GM21529 (cell line): ENCODE results near the gene TUBB2B.

Experiments used
- ATAC-seq: cut with Tn5 transposase; IDR thresholded peaks from one replicate; pipeline ENCODE4 v1.9.1; 2021; ENCODE audit not compliant: unreplicated experiment

Gene TUBB2B

DNA sequence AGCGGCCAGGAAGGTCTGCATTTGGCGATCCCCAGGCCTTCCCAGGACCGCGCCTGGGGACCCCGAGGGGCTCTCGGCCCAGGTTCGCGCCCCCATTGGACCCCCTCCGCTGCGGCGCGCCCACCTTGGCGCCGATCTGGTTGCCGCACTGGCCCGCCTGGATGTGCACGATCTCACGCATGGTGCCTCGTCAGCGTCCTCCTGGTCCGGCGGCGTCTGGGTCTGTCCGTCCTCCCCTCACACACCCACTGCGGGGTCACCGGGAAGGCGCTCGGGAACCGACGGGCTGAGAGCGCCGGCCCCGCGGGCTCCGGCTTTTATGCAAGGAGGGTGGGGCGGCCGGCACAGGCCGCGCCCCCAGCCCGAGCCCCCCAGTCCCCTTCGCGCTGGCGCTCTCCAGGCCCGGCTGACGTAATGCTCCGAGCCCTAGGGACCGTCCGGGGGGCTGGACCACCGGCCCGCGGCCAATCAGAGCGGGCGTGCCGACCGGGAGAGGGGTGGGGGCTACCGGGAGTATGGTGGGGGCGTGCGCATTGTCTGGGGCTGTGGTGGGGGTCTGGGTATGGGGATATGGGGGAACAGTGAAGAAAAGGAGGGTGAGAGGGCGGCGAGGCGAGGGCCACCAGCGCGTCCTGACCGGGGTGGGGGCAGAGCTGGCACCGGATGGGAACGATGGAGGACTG, at the start of gene TUBB2B:
TSS of gene TUBB2B (minus strand) at position 291 of the 683 bp plus-strand sequence. CDS start at position 181, 110 bp downstream.
- no peak for ATAC-seq

DNA sequence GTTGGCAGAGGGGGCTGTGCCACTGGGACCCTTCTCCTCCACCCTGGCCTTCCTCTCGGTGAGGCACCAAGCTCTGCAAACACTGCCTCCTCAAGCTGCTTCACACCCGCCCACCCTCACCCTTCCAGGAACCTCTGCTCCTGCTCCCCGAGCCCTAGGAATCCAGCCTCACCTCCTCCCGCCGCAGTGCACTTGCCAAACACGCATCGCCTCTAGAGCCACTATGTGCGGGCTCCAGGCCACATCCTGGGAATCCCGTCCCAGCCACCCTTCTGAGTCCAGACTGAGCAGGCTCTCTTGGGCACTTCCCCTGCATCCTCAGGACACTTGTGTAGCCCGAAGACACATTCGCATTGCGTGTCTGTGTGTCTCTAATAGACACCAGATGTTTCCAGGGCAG, 49.8 kb upstream of the TUBB2B start:
- ATAC-seq = no peak

DNA sequence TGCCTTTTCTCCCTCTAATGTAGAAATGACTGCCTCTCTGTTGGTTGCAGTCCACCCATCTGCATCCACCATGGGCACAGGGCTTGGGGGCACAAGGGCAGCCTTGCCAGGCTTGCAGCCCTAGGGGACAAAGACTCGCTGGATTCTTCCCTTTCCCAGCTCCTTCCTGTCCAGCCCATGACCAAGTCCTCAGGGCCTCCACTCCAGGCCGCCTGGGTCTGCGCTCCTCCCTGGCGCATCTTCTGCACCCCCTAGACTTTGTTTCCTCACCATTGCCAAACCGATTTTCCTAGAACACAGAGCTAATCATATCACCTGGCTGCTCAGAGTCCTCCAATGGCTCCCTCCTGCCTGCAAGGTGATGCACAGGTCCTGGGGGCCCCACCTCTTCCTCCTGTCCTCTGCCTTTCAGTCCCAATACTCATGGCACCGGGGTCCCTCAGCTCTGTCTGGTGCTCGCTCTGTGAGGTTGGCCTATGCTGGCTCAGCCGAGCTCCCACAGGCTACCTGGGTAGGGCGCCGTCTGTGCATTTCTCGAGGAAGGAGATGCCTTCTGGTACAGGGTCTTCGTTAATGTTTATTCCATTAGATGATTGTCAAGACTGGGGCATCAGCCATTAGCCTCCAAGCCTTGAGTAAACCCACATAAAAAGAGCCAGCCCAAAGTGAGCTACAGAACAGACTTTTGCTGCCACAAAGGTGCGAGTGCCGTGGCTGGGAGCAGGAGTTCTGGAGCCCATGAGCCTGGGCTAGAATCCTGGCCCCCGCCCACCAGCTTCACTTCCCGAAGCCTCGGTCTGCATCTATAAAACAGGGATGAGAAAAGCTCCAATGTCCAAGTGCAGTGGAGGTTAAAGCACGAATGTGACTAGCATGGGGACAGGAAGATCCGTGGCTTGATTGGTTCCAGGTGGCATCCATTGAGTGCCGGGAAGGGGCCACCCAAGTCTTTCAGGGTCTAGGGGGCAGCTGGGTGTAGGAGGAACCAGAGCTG, 49.0 kb upstream of the TUBB2B start:
- ATAC-seq = no peak

DNA sequence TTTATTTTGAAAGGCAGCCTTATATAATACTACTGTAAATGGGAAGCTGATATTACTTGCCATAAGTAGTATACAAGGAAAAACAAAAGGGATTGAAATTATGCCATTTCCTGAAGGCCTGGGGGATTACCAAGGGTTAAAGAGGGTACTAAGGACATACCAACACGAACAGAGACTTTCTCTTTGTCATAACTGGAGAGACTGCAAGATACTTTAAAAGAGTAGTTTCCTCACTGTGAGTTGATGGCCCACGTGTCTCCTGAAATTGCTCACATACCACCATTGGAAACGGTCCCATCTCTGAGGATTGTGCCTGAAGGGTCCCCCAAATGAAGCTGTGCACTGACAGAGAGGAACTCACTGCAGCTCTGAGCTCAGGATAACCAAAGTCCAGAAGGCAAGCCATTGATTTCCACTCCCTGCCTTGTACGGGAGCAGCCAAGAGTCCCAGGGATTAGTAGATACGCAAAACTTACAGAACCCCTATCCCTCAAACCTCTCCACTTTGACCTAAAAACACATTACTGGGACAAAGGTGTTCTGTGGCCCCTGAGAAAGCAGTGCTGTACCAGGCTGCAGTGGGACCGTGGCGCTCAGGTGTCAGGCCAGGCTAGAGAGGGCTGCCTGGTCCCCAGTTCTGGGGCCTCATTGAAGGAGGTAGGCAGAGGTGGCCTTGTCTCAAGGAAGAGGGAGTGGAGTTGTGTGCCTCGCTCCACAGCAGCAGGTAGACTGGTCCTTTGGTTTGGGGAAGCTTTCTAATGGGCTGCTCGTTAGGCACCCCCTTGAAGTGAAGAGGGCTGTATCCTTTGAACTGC, 46.5 kb upstream of the TUBB2B start:
- no peak for ATAC-seq

DNA sequence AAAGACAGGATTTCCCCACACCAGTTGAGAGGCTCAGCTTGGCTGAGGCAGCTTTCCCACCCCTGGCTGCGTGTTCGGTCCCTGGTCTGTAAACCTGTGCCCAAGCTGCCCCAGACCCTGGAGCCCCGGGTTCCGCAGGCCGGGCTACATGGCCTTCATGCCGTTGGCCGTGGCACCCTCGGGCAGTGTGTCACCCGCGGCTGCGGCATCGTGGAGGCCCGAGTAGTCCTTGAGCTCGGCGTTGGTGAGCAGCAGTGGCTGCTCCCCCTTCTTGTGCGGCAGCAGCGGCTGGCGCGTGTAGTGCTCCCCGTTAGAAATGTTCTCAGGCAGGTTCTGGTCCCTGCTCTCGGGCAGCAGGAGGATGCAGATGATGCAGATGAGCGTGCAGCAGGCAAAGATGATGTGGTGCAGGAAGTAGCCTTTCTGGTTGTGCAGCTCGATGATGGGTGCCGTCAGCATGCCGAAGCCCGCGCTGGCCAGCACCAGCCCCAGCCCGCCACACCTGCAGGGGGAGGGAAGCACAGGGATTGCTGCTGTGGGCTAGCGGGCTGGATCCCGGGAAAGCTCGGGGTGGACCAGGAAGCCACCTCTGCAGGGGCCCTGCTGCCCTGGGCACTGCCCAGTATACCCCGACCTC, 45.6 kb upstream of the TUBB2B start:
- no peak for ATAC-seq

DNA sequence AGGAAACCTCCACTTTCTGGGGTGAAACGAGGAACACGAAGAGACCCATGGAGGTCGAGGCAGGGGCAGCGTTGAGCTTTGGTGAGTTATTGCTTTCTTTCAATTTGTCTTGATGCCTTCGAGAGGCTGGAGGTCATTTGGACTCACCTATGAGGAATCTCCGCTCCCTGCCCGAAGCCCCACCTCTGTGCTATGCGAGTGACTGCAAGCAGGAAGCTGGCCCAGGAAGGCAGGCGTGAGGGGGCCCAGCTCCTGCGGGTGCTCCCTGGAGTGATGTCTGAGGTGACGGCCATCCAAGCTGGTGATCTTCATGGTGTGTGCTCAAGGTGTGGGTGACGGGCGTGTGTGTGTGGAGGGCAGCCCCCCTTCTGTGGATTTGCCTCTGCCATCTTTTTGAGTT, 44.3 kb upstream of the TUBB2B start:
- no peak for ATAC-seq

DNA sequence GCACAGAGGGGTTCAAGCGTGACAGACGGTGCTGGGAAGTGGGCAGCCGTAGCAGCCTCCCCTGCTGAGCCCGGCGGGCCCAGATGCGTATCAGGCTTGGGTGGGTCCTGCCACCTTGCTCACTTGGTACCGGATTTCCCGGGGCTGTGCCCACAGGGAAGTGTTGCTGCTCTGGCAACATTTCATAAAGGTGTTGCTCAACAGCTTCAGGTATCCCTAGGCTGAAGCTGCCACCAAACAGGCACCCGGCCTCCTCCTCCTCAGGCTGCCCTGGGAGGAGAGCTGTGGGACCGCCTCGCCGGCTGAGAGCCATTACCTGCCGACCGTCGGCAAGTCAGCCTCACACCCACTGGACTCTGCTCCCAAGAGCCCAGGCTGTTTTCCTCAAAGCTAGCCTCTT, 42.8 kb upstream of the TUBB2B start:
- ATAC-seq = no peak

DNA sequence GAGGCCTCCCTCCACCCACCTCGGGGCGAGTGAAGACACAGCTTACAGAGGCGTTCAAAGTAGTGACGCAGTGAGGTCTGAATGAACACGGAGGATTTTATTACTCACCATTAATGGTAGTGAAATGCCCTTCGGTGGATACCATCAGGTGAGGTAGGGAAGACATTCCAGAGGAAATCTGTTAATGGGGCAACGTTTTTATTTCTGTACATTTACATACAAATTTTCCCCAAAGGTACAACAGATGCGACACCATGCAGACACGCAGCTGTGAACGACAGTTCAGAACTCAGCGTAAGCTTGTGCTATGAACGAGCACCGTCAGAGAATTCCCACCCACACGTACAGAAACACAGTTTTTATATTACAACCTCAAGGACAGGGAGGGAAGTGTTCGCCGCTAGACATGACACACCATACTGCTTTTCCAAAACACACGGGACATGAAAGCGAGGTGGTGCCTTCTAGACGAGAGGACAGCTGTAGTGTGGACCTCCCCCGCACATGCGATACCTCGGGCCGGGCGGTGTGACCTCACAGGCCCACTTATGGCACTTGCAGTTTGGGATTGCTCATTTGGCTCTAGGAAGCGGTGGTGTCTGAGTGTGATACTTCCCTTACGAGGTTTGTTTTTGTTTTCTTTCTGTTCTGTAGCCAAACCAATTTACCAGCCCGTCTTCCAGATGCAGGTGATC, 42.0 kb upstream of the TUBB2B start:
- no peak for ATAC-seq

DNA sequence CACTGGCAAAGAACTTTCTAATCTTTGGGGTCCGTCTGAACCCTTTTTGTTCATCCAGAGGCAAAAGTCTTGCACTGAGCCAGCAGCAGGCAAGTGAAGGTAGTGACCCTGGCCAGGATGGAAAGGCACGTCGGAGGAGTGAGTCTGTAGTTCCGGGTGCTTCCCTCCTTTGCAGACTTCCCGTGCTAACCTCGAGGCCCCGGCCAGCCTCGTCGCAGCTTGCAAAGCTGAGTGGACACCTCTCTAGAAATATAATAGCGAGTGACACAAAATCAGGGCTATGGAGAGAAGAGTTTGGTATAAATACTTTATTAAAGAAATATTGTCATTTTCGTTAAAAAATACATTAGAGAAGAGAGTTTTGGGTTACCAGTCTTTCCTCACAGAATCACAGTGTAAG, 41.2 kb upstream of the TUBB2B start:
- ATAC-seq = no peak

DNA sequence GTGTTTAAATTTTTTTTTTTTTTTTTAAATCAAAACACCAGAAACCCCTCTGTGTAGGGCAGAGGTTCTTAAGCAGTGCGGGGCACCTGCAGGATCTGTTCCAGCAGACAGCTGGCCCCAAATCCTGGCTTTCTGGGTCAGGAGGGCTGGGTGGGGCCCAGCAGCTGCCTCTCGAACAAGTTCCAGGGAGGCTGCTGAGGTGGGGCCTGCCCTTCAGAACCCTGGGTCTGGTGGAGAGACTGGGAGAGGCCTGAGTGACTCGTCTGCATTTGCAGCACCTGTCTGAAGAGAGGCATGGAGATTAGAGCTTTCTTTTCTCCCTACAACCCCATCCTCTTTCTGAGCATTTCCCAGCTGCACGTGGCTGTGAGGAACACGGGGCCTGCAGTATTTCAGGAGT, 39.7 kb upstream of the TUBB2B start:
- ATAC-seq = no peak

DNA sequence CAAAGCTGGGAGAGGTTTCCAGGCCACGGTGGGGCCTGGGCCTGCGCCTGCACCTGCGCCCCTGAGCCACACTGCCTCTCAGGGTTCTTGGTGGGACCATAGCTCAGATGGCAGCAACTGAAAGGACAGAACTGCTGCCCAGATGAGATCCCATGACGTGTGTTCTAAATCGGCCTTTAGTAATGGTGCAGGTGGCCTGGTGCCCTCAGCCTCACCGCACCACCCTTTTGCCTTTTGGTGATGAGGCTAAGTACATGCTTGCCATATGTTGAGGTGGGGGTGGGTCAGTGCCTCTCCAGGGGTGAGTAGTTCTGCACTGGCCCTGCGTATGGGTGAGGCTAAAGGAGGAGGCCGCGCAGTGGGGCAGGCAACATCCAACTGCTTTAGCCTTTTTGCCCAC, 38.7 kb upstream of the TUBB2B start:
- ATAC-seq = no peak

DNA sequence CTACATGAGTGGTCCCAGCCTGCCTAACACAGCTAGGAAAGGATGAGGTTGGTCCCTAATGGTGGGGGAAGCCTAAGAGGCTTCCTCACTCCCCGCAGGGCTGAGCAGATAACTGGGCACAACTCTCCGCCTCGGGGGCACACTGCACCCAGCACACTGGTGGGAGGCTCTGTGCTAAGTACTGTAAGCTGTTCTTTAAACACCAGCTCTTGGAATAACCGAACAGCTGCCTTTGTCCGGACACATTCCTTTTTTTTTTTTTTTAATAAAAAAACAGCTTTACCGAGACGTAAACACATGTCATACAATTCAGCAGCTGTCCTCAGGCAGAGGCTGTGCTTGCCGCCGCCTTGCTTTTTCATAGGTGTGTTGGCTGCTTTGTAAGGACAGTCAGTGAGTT, 38.2 kb upstream of the TUBB2B start:
- ATAC-seq = no peak

DNA sequence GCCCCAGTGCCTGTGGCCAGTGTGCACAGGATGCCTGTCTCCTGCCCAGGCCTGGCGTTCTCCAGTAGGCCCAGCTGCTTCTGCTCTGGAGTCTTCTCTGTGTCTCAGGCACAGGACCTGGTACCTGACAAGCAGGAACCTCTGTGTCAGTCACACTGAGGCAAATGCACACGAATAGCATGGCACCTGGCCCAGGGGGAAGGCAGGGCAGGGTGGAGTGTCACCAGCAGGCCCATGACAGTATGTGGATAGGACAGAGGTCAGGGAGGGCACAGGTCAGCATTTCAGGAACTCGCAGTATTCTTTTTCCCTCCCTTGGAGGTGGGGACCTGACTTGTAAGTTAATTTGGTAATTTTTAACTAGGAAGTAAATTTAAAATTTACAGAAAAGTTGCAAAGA, 36.9 kb upstream of the TUBB2B start:
- no peak for ATAC-seq

DNA sequence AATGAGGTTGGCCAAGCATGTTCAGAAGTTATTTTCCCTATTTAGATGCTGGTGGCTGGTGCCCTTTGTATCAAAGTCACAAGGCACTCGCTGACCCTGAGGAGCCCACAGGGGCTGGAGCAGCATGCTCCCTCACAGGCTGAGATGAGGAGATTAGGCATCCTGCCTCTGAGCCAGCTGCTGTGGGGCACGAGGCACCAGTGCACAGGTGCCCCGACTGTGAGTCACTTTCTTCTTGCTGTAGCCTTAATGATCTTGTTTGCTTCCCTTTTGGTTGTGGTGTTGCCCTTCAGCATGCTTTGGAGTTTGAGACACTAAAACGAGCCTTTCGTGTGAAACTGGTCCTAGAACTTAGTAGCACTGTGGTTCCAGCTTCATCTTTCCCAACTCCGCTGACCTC, 35.6 kb upstream of the TUBB2B start:
- no peak for ATAC-seq

DNA sequence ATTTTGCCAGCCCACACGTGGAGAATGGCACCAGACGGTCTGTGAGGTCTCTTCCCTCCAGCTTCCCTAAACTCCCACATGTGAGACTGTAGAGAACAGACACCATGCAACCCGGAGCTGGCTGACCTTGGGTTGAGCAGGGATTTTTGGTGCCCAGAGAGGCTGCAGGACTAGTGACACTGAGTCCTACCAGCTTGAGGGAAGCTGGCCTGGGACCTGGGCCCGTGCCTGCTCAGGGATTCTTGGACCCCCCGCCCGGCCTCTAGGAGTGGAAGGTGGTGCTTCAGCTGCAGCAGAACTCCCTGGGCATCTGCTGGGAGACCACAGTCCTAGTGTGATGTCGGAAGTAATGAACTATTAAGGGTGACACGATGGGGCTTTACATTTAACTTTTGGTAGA, 34.5 kb upstream of the TUBB2B start:
- ATAC-seq = no peak

DNA sequence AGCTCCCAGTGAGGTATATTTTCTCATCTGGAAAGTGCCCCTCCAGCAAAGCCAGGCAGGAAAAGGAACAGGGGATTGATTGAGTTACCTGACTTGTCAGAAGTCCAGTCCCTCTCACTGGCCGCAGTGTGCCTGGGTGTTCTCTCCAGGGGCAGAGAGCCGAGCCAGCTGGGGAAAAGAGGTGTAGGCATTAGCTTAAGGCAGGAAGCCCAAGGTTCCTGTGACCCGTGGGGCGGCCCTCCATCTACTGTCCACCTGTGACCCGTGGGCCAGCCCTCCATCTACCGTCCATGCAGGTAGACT, 34.0 kb upstream of the TUBB2B start:
- ATAC-seq = no peak

DNA sequence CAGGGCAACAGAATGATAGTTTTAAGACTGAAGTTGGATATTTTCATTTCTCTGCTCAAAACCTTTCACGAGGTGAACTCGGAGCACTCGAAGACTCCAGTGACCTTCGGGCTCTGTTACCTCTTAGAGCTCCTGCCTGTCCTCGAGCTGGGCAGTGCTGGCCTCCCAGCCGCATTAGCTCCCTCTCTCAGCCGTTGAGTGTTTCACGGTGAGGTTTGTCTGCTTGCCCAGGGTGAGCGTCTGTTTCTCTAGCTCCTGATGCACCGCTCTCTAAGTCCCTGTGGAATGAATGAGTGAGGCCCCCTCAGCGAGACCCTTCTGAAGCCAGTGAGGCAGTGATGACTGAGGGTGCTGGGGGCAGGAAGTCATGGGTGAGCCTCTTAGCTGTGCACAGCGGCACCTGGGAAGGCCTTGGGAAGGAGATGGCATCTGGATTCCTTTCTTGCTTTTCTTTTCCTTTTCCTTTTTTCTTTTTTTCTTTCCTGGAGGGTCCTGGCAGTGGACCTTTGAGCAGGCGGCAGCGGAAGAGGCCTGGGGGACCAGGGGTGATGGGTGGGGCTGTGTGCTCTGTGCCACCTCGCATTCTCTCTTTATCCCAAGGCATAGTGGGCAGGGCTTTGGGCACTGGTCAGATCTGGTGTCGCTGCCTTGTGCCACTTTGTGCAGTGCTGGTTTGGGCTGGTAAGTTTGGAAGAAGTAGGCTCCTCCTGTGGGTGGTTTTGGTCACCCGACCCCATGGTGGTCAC, 33.5 kb upstream of the TUBB2B start:
- no peak for ATAC-seq

DNA sequence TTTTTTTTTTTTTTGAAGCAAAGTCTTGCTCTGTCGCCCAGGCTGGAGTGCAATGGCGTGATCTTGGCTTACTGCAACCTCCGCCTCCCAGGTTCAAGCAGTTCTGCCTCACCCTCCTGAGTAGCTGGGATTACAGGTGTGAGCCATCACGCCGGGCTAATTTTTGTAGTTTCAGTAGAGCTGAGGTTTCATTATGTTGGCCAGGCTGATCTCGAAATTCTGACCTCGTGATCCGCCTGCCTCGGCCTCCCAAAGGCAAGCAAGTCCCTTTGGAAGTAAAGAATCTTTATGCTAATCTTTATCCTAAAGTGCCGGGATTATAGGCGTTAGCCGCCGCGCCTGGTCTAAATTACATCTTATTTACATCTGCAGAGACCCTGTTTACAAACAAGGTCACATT, 32.8 kb upstream of the TUBB2B start:
- ATAC-seq = no peak

DNA sequence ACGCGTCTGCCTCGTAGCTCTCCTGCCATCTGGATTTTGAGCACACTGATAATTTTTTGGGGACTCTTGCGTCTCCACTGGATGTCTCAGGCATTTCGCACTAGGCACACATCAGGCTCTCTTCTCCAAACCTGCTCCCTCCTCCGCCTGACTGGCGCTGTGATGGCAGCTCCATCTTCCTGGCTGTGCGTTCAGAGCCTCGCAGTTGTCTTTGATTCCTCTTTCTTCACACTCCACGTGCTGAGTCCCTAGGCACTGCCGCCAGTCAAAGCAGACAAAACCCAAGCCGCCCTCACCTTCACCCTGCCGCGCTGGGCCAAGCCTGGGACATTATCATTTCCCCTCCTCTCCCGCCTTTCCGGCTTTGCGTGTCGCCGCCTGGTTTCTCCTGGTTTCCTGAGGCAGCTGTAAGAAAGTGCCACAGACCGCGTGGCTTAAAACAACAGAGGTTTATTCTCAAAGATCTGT, 32.1 kb upstream of the TUBB2B start:
- peak; percentile 41 for ATAC-seq
